Measurements from ENCODE around the gene PDGFA. TPM values are rescaled to one million over a fixed set of nuclear protein-coding genes. Genes with fewer than 3 reads are reported as not detected.
A peak's percentile ranks its signal among the peaks of the same experiment; 100 is the strongest.

Gene PDGFA
- total RNA-seq, 2 experiments from 2014 or later: 5.2 to 5.3 TPM

DNA sequence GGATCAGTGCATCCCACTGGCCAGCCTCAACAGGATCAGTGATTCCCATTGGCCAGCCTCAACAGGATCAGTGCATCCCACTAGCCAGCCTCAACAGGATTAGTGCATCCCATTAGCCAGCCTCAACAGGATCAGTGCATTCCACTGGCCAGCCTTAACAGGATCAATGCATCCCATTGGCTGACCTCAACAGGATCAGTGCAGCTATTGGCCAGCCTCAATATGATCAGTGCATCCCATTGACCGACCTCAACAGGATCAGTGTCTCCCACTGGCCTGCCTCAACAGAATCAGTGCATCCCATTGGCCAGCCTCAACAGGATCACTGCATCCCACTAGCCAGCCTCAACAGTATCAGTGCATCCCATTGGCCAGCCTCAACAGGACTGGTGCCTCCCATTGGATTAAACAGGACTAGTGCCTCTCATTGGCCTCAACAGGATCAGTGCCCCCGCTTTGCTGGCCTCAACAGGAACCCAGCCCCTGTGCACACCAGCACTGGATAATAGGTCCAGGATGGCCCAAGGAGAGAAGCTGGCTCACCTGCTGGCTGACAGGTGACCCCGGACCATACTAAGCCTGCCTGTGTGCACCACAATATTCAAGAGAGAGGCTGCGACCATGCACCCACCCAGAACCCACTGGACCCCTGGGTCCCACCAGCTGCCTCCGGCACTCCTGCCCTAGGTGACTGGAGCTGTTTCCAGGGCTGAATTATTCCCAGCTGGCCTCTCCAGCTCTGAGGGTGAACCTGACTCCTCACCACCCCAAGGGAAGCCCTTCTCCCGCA is 59.9 kb downstream of the PDGFA start:
- intact Hi-C loops (cut with DNase I, micrococcal nuclease): no loop called here
- H3K9me3 Mint-ChIP-seq (ENCODE audit: low read depth): no peaks in the 10 kb centered on the region
- no peaks in the 10 kb centered on the region for H3K4me1 Mint-ChIP-seq
- H3K27me3 Mint-ChIP-seq: no peaks in the 10 kb centered on the region
- no peaks in the 10 kb centered on the region for H3K36me3 Mint-ChIP-seq (ENCODE audit: low read depth)
- no peak overlapping the region for H3K27ac Mint-ChIP-seq
- no peak for ATAC-seq
- no peak for DNase-seq
- H3K4me3 Mint-ChIP-seq: no peak overlapping the region
- POLR2A ChIA-PET: no interaction called here
- CTCF ChIA-PET: interaction anchor here (0.7 to 0.8 kb wide), 2 partner anchors 77 to 369 kb away, joined by 3 read pairs; no protein-coding TSS in a partner anchor

DNA sequence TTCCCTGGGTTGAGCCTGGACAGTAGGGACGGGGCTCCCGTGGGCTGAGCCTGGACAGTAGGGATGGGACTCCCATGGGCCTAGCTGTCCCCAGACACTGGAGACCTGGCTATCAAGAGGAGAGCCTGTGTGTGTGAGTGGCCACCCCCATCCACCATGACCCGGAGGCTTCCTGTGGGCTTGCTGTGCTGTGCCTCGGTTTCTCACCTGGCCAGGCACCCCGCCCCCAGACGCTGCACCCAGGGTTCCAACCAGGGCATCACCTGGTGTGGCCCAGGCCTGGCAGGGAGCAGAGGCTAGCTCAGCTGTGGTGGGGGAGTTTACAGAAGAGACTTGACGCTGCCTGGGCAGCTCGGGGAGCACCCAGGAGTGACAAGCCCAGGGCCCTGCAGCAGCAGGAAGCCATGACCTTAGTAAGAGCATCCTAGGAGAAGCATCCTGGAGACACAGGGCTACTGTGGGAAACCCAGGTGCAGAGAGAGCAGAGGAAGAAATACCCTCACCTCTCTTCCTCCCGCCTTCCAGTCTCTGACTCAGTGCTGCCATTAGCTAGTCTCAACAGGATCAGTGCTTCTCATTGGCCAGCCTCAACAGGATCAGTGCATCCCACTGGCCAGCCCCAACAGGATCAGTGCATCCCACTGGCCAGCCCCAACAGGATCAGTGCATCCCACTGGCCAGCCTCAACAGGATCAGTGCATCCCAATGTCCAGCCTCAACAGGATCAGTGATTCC is 61.0 kb downstream of the PDGFA start:
- H3K27me3 Mint-ChIP-seq: no peaks in the 10 kb centered on the region
- peak; percentile 36 for ATAC-seq
- H3K36me3 Mint-ChIP-seq (ENCODE audit: low read depth): no peaks in the 10 kb centered on the region
- CTCF ChIA-PET: no interaction called here
- H3K4me3 Mint-ChIP-seq: no peak overlapping the region
- H3K27ac Mint-ChIP-seq: no peak overlapping the region
- no peaks in the 10 kb centered on the region for H3K9me3 Mint-ChIP-seq (ENCODE audit: low read depth)
- intact Hi-C loops (cut with DNase I, micrococcal nuclease): no loop called here
- POLR2A ChIA-PET: no interaction called here
- no peaks in the 10 kb centered on the region for H3K4me1 Mint-ChIP-seq
- DNase-seq: no peak

DNA sequence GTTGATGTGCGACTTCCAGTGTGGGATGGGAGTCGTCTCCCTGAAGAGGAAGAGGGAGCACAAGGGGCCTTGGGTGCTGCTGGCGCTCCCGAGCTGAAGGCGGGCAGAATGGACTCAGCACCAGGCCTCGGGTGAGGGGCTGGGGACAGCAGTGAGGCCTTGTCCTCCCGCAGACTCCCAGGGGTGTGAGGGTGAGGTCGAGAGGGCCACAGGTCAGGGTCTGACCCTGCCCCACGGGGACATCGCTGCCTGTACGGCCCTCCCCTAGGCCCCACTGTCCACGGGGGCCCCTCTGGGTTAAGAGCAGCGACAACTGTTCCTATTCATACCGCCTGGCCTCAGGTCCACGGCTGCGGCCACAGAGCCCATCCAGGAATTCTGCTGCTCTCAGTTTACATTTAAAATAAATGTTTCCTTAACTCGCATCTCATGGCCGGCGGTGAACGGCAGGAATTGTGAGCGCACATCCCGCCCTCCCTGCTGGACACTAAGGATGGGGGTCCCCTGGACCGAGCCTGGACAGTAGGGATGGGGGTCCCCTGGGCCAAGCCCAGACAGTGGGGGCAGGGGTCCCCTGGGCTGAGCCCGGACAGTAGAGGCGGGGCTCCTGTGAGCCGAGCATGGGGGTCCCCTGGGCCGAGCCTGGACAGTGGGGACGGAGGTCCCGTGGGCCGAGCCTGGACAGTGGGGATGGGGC is 61.7 kb downstream of the PDGFA start:
- no peaks in the 10 kb centered on the region for H3K9me3 Mint-ChIP-seq (ENCODE audit: low read depth)
- no peak for DNase-seq
- no peaks in the 10 kb centered on the region for H3K4me1 Mint-ChIP-seq
- H3K27me3 Mint-ChIP-seq: no peaks in the 10 kb centered on the region
- ChIA-PET POLR2A (no interaction called here), CTCF (no interaction called here)
- no peak for ATAC-seq
- H3K4me3 Mint-ChIP-seq: no peak overlapping the region
- no peaks in the 10 kb centered on the region for H3K36me3 Mint-ChIP-seq (ENCODE audit: low read depth)
- no peak overlapping the region for H3K27ac Mint-ChIP-seq
- intact Hi-C loops (cut with DNase I, micrococcal nuclease): no loop called here

DNA sequence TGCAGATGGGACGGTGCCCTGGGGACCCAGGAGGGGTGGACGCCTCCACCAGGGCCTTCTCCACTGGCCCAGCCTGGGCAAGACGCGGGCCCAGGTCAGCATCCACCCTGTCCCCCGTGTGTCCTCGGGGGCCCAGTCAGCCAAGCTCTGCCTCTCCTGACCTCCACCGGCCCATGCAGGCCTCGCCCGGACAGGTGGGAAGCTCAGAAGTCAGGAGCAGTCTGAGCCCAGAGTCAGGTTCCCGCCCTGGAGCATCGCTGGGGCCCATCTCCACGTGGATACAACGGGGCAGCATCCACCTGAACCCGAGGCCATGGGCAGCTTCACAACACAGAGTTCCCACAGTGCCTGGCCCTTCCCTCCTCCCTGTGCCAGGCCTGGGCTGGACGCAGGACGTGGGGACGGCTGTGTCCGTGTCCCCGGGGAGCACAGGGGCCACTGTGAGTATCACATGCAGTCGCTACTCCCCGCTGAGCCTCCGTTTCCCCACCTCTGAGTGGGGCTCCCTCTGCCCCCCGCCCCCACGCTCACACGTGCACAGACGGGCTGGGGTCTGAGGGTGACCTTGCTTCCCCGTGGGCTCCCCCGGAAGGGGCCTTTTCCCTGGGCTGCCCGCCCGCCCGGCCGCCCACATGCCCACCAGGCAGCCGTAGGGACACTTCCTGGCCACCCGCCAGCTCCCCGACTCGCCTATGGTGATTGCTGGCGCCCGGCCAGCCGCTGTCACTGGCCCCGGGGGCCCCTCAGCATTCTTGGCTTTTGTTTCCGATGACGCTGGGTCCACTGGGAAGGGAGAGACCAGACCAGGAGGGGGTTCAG is 64.3 kb downstream of the PDGFA start:
- CTCF ChIA-PET: no interaction called here
- ATAC-seq (no peak), DNase-seq (no peak)
- no peaks in the 10 kb centered on the region for H3K9me3 Mint-ChIP-seq (ENCODE audit: low read depth)
- H3K36me3 Mint-ChIP-seq (ENCODE audit: low read depth): no peaks in the 10 kb centered on the region
- peaks cover 12% of the 10 kb centered on the region for H3K4me1 Mint-ChIP-seq
- H3K27me3 Mint-ChIP-seq: peaks cover 8% of the 10 kb centered on the region
- no peak overlapping the region for H3K27ac Mint-ChIP-seq
- H3K4me3 Mint-ChIP-seq: no peak overlapping the region
- intact Hi-C loops (cut with DNase I, micrococcal nuclease): no loop called here
- POLR2A ChIA-PET: no interaction called here

DNA sequence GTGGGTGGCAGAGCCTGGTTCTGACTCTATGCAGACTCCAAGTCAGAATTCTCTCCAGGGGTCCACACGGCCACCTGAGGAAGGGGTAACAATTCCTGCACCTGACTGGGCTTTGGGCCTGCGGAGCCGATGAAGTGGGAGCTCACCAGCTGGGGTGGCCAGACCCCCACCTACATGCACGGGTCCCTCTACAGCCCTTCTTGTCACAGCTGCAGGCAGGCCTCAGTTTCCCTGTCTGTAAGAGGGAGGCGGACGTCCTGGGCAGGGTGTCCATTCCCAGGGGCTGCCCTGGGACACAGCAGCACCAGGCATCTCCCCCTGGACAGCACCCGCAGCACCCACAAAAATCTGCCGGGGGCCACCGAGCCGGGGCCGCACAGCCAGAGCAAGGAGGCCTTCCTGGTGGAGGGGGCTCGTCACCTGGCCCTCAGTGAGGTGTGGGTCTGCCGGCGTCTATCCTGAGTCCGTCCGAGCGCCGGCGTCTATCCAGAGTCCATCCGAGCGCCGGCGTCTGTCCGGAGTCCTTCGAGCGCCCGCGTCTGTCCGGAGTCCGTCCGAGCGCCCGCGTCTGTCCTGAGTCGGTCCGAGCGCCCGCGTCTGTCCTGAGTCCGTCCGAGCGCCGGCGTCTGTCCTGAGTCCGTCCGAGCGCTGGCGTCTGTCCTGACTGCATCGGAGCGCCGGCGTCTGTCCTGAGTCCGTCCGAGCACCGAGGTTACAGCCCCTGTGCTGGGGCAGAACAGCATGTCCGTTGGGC is 65.1 kb downstream of the PDGFA start:
- POLR2A ChIA-PET: no interaction called here
- Mint-ChIP-seq H3K4me3 (no peak overlapping the region), H3K36me3 (ENCODE audit: low read depth) (no peaks in the 10 kb centered on the region), H3K27me3 (peaks cover 8% of the 10 kb centered on the region), H3K4me1 (peaks cover 12% of the 10 kb centered on the region), H3K27ac (no peak overlapping the region), H3K9me3 (ENCODE audit: low read depth) (no peaks in the 10 kb centered on the region)
- no peak for DNase-seq
- CTCF ChIA-PET: no interaction called here
- ATAC-seq: no peak
- intact Hi-C loops (cut with DNase I, micrococcal nuclease): no loop called here

DNA sequence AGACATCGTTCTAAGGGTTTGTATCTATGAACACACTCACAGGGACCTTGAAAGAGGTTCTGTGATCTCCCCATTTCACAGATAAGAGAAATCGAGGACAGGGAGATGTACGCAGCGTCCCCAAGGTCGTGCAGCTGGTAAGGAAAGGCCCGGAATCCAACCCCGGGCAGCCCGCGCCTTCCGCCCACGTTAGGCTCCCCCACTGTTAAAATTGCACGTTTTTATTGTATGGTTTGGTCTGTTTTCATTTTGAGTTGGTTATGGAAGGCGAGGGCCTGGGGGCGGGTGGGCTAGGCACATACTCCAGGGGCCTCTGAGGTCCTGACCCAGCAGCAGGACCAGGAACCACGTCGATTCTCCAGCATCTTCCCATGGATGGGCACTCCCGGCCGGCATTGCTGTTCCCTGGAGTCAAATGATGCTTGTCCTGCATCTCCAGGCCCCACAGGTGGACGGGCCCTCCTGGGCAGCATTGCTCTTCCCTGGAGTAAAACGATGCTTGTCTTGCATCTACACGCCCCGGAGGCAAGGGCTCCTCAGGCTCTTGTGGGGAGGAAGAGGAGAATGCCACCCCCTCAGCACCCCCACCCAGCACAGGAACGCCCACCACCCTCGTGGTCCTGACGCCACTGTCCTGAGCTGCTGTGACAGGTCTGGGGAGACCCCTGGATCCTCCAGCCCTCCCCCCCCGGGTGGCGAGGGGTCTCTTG is 65.9 kb downstream of the PDGFA start:
- no peak for DNase-seq
- Mint-ChIP-seq H3K36me3 (ENCODE audit: low read depth) (no peaks in the 10 kb centered on the region), H3K4me1 (peaks cover 12% of the 10 kb centered on the region), H3K4me3 (no peak overlapping the region), H3K27ac (no peak overlapping the region), H3K27me3 (peaks cover 8% of the 10 kb centered on the region), H3K9me3 (ENCODE audit: low read depth) (no peaks in the 10 kb centered on the region)
- POLR2A ChIA-PET: no interaction called here
- CTCF ChIA-PET: no interaction called here
- intact Hi-C loops (cut with DNase I, micrococcal nuclease): no loop called here
- no peak for ATAC-seq

DNA sequence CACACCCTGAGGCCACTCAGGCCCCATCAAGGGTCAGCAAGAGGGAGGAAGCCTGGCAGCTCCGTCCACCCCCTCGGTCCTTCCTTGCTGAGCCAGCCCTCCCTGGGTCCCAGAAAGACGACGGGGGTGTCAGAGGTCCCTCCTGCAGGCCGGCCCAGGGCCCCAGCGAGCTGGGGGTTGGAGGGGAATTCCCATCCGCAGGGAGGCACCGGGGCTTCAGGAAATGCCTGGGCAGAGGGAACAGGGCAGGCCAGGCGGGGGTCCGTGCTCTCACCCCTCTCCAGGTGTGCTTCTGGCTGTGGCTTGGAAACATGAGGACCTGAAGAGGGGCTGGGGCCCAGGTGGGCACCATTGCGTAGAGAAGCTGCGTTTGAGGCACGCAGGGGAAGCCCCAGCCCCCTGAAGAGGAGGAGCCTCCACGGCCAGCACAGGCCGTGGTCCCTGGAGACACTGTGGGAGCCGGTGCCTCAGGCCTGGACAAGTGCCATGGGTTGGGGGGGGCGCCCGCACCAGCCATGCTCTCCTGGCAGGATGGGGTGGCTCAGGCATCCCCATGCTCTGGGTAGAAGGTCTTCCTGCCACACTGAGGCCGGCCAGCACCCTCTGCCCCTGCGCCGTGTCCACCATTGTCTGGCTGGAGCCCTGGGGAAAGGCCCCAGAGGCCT is 66.7 kb downstream of the PDGFA start:
- no peak overlapping the region for H3K4me3 Mint-ChIP-seq
- no peaks in the 10 kb centered on the region for H3K9me3 Mint-ChIP-seq (ENCODE audit: low read depth)

DNA sequence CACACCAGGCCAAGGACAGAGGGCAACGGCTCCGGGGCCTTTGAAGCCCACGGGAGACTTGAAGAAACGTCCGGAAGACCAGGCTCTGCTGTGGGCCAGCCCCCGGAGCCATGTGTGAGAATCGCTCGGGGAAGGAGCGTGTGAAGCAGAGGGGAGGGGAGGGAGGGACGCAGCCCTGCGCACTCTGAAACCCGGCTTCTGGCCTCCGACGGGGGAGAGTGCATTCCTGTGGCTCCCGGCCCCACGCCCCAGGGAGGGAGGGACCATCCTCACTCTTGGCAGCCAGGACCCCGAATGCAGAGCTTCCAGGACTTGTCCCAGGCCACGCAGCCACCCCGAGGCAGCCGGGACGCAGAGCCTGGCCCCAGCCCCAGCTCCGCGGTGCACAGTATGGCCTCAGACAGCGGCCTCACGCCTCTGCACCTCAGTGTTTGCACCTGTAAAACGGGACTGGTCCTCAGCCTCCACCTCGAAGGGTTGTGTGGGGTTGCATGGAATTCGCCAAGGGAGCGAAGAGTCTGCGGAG is 67.4 kb downstream of the PDGFA start:
- POLR2A ChIA-PET: no interaction called here
- no peak overlapping the region for H3K27ac Mint-ChIP-seq
- H3K27me3 Mint-ChIP-seq: peaks cover 8% of the 10 kb centered on the region
- CTCF ChIA-PET: no interaction called here
- H3K9me3 Mint-ChIP-seq (ENCODE audit: low read depth): no peaks in the 10 kb centered on the region
- H3K36me3 Mint-ChIP-seq (ENCODE audit: low read depth): no peaks in the 10 kb centered on the region
- peaks cover 12% of the 10 kb centered on the region for H3K4me1 Mint-ChIP-seq
- H3K4me3 Mint-ChIP-seq: no peak overlapping the region
- ATAC-seq: no peak
- intact Hi-C loops (cut with DNase I, micrococcal nuclease): no loop called here
- DNase-seq: no peak

More for the DNA sequence above, 66.7 kb downstream of the PDGFA start:
- Mint-ChIP-seq H3K36me3 (ENCODE audit: low read depth) (no peaks in the 10 kb centered on the region), H3K4me1 (peaks cover 12% of the 10 kb centered on the region), H3K27me3 (peaks cover 8% of the 10 kb centered on the region), H3K27ac (no peak overlapping the region)
- ATAC-seq (no peak), DNase-seq (no peak)
- POLR2A ChIA-PET: no interaction called here
- intact Hi-C loops (cut with DNase I, micrococcal nuclease): no loop called here
- CTCF ChIA-PET: no interaction called here

DNA sequence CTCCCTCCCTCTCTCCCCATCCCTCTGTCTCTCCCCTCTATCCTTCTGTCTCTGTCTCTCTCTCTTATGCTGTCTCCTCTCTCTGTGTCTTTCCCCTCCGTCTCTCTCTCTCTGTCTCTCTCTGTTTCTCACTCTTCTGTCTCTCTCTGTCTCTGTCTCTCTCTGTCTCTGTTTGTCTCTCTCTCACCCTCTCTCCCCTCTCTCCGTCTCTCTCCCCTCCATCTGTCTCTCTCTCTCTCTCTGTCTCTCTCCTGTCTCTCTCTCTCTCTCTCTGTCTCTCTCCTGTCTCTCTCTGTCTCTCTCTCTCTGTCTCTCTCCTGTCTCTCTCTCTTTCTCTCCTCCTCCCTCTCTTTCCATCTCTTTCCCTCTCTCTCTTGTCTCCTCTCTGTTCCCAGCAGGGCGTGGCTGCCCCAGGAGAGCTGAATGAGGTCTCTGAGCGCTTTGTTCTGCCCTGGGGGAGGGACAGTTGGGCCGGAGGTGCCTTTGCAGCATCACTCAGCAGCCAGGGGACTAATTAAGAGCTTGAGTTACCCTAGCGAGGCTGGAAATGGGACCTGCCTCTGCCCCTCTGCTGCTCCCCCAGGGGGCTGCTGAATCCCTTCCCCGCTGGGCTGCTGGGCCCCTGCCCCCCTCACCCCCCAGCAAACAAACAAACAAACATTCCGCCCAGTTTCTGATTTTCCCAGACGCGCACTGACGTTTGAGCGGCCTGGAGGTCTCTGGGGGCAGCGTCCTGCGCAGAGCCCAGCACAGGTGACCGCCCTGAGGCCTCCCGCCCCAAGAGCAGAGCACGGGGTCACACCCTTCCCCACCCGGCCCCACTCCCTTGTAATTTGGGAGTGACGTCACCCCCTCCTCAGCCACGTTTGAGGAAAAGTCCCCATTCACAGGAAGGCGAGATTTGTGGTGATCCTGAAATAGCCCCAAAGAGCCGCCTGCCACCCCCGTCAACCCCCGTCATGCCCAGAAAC is 68.1 kb downstream of the PDGFA start:
- Mint-ChIP-seq H3K27ac (peak overlapping the region; percentile 53), H3K27me3 (peaks cover 8% of the 10 kb centered on the region), H3K4me3 (no peak overlapping the region), H3K4me1 (peaks cover 12% of the 10 kb centered on the region), H3K36me3 (ENCODE audit: low read depth) (no peaks in the 10 kb centered on the region), H3K9me3 (ENCODE audit: low read depth) (no peaks in the 10 kb centered on the region)
- ChIA-PET CTCF (no interaction called here), POLR2A (no interaction called here)
- ATAC-seq: no peak
- DNase-seq: no peak
- intact Hi-C loops (cut with DNase I, micrococcal nuclease): no loop called here
